Neural crest cell (in vitro differentiated cells): Measurements from ENCODE around the gene GABBR2. TPM values are rescaled to one million over a fixed set of nuclear protein-coding genes. Genes with fewer than 3 reads are reported as not detected.

Experiments
- DNase-seq: peaks from one replicate; pipeline ENCODE4 v3.0.0; 2021; ENCODE audit warnings: low read depth, mixed read lengths, low spot score
- H3K27ac Mint-ChIP-seq: one replicate; pipeline ENCODE4 v1.8.0; 2021; ENCODE audit warnings: mild to moderate bottlenecking, mixed read lengths; ENCODE audit not compliant: unreplicated experiment
- H3K27me3 Mint-ChIP-seq: 2 replicates; pipeline ENCODE4 v1.8.0; 2021; ENCODE audit warnings: low read depth, mild to moderate bottlenecking, mixed read lengths
- H3K36me3 Mint-ChIP-seq: 2 replicates; pipeline ENCODE4 v1.8.0; 2021; ENCODE audit warnings: low read depth, mild to moderate bottlenecking, mixed read lengths
- H3K4me1 Mint-ChIP-seq: 2 replicates; pipeline ENCODE4 v1.8.0; 2021; ENCODE audit warnings: mixed read lengths
- H3K4me3 Mint-ChIP-seq: one replicate; pipeline ENCODE4 v1.8.0; 2021; ENCODE audit warnings: mild to moderate bottlenecking, mixed read lengths
- H3K9me3 Mint-ChIP-seq: 2 replicates; pipeline ENCODE4 v1.8.0; 2021; ENCODE audit warnings: mixed read lengths
- CTCF ChIP-seq: fragments of 200-600 bp; sonication (generic); conservative IDR thresholded peaks from 2 replicates; pipeline ENCODE4 v1.5.0; 2021; ENCODE audit warnings: antibody characterized with exemption, mild to moderate bottlenecking
- total RNA-seq: library from RNA; stranded (reverse); gene quantifications from 2 replicates; pipeline ENCODE4 v1.2.1, GENCODE V29; 2021

Gene GABBR2
- total RNA-seq, 1 donor from 2014 or later = 0.84 TPM

- no peaks in the 10 kb centered on the region for H3K36me3 Mint-ChIP-seq
- no peaks in the 10 kb centered on the region for H3K9me3 Mint-ChIP-seq
- peaks cover 10% of the 10 kb centered on the region for H3K27me3 Mint-ChIP-seq
- no peak for DNase-seq
- peaks cover 17% of the 10 kb centered on the region for H3K4me1 Mint-ChIP-seq
- no peak overlapping the region for H3K4me3 Mint-ChIP-seq
- H3K27ac Mint-ChIP-seq = no peak overlapping the region
- TF ChIP-seq CTCF = no peak
These were observed 394.2 kb downstream of the GABBR2 start for GRCh38 chr9:98314381-98315066.

GRCh38 chr9:98312365-98312764 lies 396.4 kb downstream of the GABBR2 start:
- no peak for DNase-seq
- TF ChIP-seq CTCF = no peak
- Mint-ChIP-seq H3K27ac (no peak overlapping the region), H3K9me3 (no peaks in the 10 kb centered on the region), H3K4me3 (no peak overlapping the region), H3K27me3 (peaks cover 10% of the 10 kb centered on the region), H3K36me3 (no peaks in the 10 kb centered on the region), H3K4me1 (peaks cover 11% of the 10 kb centered on the region)

DNA sequence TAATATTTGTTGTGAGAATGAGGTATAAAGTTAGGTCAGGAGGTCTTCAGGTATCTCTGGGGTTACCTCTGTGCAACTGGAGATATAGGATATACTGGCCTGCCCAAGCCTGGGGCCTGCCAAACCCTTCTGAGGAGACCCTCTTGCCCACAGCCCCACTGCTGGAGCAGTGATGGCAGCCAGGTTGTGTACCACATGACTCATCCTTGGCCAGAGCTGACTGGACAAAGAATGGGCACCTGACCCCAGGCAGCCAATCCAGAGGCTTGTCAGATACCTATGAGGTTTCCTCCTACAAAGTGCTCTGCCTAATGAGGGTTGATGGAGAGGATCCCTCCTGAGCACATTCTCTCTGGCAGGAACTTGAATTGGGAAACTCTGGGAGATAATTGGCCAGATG lies 397.2 kb downstream of the GABBR2 start:
- no peaks in the 10 kb centered on the region for H3K9me3 Mint-ChIP-seq
- TF ChIP-seq CTCF = no peak
- no peak overlapping the region for H3K4me3 Mint-ChIP-seq
- no peaks in the 10 kb centered on the region for H3K36me3 Mint-ChIP-seq
- H3K27ac Mint-ChIP-seq = no peak overlapping the region
- peaks cover 10% of the 10 kb centered on the region for H3K27me3 Mint-ChIP-seq
- H3K4me1 Mint-ChIP-seq = peaks cover 3% of the 10 kb centered on the region
- DNase-seq = no peak

- no peak for TF ChIP-seq CTCF
These were observed 397.9 kb downstream of the GABBR2 start for GRCh38 chr9:98310752-98311392.

GRCh38 chr9:98306384-98307145 lies 402.2 kb downstream of the GABBR2 start:
- Mint-ChIP-seq H3K4me3 (no peak overlapping the region), H3K4me1 (peaks cover 16% of the 10 kb centered on the region)

More at GRCh38 chr9:98310752-98311392, 397.9 kb downstream of the GABBR2 start:
- Mint-ChIP-seq H3K4me1 (no peaks in the 10 kb centered on the region), H3K27me3 (peaks cover 10% of the 10 kb centered on the region), H3K27ac (no peak overlapping the region), H3K36me3 (no peaks in the 10 kb centered on the region), H3K4me3 (no peak overlapping the region), H3K9me3 (no peaks in the 10 kb centered on the region)
- no peak for DNase-seq

More at GRCh38 chr9:98306384-98307145, 402.2 kb downstream of the GABBR2 start:
- Mint-ChIP-seq H3K27me3 (no peaks in the 10 kb centered on the region), H3K9me3 (no peaks in the 10 kb centered on the region), H3K27ac (peak overlapping the region; percentile 21), H3K36me3 (no peaks in the 10 kb centered on the region)
- no peak for TF ChIP-seq CTCF
- DNase-seq = no peak
